Measurements from ENCODE around the gene ANXA6.

DNA sequence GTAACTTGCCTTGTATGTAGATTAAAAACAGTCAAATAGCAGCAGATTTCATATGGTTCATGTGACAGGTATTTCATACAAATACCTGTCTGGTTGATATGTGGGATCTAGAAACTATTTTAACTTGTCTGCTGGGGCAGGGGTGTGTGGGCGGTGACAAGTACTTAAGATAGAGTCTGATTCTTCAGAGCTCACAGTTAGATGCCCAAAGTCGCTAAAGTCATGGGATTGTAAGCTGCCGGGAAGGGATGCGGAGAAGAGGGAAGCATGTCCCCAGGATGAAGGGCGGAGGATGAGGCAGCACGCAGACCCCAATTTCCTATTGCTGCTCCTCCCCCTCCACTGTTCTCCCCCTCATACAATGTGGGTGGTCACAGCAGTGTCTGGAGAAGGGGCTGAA lies 13.3 kb downstream of the ANXA6 start:
- no peak for TF ChIP-seq POLR2AphosphoS5 (IDR thresholded peaks at IDR 0.05; ENCODE audit: low read depth, low read length)
- TF ChIP-seq, protein P1, sequence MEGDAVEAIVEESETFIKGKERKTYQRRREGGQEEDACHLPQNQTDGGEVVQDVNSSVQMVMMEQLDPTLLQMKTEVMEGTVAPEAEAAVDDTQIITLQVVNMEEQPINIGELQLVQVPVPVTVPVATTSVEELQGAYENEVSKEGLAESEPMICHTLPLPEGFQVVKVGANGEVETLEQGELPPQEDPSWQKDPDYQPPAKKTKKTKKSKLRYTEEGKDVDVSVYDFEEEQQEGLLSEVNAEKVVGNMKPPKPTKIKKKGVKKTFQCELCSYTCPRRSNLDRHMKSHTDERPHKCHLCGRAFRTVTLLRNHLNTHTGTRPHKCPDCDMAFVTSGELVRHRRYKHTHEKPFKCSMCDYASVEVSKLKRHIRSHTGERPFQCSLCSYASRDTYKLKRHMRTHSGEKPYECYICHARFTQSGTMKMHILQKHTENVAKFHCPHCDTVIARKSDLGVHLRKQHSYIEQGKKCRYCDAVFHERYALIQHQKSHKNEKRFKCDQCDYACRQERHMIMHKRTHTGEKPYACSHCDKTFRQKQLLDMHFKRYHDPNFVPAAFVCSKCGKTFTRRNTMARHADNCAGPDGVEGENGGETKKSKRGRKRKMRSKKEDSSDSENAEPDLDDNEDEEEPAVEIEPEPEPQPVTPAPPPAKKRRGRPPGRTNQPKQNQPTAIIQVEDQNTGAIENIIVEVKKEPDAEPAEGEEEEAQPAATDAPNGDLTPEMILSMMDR (IDR thresholded peaks at IDR 0.05), result no peak
- TF ChIP-seq CHD2 (IDR thresholded peaks at IDR 0.05; ENCODE audit: low read length, partially characterized antibody), result no peak
- no peak for TF ChIP-seq RFX5 (IDR thresholded peaks at IDR 0.05; ENCODE audit: low read length)
- TF ChIP-seq, protein P2, sequence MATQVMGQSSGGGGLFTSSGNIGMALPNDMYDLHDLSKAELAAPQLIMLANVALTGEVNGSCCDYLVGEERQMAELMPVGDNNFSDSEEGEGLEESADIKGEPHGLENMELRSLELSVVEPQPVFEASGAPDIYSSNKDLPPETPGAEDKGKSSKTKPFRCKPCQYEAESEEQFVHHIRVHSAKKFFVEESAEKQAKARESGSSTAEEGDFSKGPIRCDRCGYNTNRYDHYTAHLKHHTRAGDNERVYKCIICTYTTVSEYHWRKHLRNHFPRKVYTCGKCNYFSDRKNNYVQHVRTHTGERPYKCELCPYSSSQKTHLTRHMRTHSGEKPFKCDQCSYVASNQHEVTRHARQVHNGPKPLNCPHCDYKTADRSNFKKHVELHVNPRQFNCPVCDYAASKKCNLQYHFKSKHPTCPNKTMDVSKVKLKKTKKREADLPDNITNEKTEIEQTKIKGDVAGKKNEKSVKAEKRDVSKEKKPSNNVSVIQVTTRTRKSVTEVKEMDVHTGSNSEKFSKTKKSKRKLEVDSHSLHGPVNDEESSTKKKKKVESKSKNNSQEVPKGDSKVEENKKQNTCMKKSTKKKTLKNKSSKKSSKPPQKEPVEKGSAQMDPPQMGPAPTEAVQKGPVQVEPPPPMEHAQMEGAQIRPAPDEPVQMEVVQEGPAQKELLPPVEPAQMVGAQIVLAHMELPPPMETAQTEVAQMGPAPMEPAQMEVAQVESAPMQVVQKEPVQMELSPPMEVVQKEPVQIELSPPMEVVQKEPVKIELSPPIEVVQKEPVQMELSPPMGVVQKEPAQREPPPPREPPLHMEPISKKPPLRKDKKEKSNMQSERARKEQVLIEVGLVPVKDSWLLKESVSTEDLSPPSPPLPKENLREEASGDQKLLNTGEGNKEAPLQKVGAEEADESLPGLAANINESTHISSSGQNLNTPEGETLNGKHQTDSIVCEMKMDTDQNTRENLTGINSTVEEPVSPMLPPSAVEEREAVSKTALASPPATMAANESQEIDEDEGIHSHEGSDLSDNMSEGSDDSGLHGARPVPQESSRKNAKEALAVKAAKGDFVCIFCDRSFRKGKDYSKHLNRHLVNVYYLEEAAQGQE (IDR thresholded peaks at IDR 0.05; ENCODE audit: low read depth, low read length), result no peak
- TF ChIP-seq RAD21 (IDR thresholded peaks at IDR 0.05; ENCODE audit: low read length), result no peak

All from SK-N-SH (cell line).